Naive B cell (primary cell): ENCODE data around the gene IGF2R. TPM values are rescaled to one million over a fixed set of nuclear protein-coding genes. Genes with fewer than 3 reads are reported as not detected.

Experiments used
- ATAC-seq, 2 donors: fragments of 150-1000 bp; cut with Tn5 transposase; 2 replicates each; pipeline ENCODE4 v1.10.0; 2021; ENCODE audit warnings: low read depth in 2 of 2, mild to moderate bottlenecking in 2 of 2, moderate library complexity in 2 of 2
- DNase-seq: peaks from one replicate; pipeline ENCODE4 v3.0.0; 2022
- H3K27ac Mint-ChIP-seq, 6 donors: one replicate each; pipeline ENCODE4 v1.8.0; 2020 to 2022; ENCODE audit warnings: mild to moderate bottlenecking in 6 of 6, mixed read lengths in 6 of 6, moderate library complexity in 5 of 6, inconsistent platforms in 2 of 6
- H3K27me3 Mint-ChIP-seq, 3 donors: one replicate each; pipeline ENCODE4 v1.8.0; 2021 to 2022; ENCODE audit warnings: mixed read lengths in 3 of 3, mild to moderate bottlenecking in 1 of 3
- H3K36me3 Mint-ChIP-seq, 2 donors: one replicate each; pipeline ENCODE4 v1.8.0; 2020 to 2022; ENCODE audit warnings: mixed read lengths in 2 of 2, inconsistent platforms in 1 of 2, mild to moderate bottlenecking in 1 of 2
- H3K4me1 Mint-ChIP-seq, 3 donors: one replicate each; pipeline ENCODE4 v1.8.0; 2020 to 2022; ENCODE audit warnings: mixed read lengths in 3 of 3, inconsistent platforms in 1 of 3, mild to moderate bottlenecking in 1 of 3, moderate library complexity in 1 of 3
- H3K4me3 Mint-ChIP-seq, 8 donors: one replicate each; pipeline ENCODE4 v1.8.0; 2020 to 2022; ENCODE audit warnings: mild to moderate bottlenecking in 8 of 8, mixed read lengths in 8 of 8, moderate library complexity in 8 of 8, inconsistent platforms in 2 of 8
- H3K9me3 Mint-ChIP-seq, 7 donors: one replicate each; pipeline ENCODE4 v1.8.0; 2020 to 2022; ENCODE audit warnings: mixed read lengths in 7 of 7, mild to moderate bottlenecking in 5 of 7, inconsistent platforms in 2 of 7, moderate library complexity in 1 of 7
- polyA plus RNA-seq, 6 donors: library from polyadenylated mRNA; unstranded; fragments of 300-500 nt; fragmentation: Illumina TruSeq; gene quantifications; one replicate each; pipeline ENCODE4 v1.2.3, GENCODE V29; 2021; ENCODE audit warnings: low read depth in 6 of 6

Gene IGF2R
- polyA plus RNA-seq, 6 donors from 2014 or later = 2.3 to 12.1 (median 7.0) TPM

DNA sequence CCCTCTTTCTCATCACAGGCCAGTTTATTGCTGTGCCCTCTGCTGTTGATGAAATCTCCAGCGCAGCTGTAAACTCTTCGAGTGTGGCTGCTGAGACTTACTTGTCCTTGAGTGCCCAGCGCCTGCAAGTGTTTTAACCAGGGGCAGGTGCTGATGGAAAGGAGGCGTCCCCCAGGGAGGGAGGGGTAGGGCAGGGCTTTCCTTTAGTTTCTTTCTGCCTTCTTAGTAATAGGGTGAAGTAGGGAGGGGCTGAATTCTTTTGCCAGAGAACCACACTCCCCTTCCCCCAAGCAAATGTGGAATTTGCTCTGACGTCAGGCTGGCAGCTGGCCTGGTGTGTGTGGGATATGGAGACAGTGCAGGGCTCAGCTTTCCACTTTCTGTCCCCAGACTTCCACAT is 61.2 kb downstream of the IGF2R start:
- Mint-ChIP-seq H3K36me3 (peaks cover 24 to 37% of the 10 kb centered on the region in 2 donors), H3K27me3 (no peaks in the 10 kb centered on the region), H3K4me3 (no peak overlapping the region), H3K4me1 (peaks cover 5 to 25% (median 25%) of the 10 kb centered on the region in 3 donors), H3K27ac (peak overlapping the region in 2 of 6 donors; percentile 40 to 48), H3K9me3 (no peaks in the 10 kb centered on the region)
- DNase-seq (no peak), ATAC-seq (no peak)

DNA sequence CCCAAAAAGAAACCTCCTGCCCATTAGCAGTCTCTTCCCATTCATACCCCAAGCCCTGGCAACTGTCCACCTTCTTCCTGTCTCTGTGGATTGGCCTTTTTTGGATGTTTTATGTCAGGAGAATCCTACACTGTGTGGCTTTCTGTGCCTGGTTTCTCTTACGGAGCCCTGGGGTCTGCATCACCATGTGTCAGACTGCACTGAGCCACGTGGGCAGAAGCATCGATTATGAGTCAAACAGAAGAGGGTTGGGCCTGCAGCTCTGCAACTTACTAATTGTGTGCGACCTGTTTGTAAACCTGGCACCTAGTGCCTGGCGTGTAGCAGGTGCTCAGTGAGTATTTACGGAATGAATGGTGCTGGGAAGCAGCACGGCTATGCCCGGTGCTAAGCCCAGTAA is 62.6 kb downstream of the IGF2R start:
- Mint-ChIP-seq H3K27me3 (no peaks in the 10 kb centered on the region), H3K4me1 (peaks cover 7 to 25% (median 25%) of the 10 kb centered on the region in 3 donors), H3K9me3 (no peaks in the 10 kb centered on the region), H3K27ac (peak overlapping the region in 1 of 6 donors; percentile 85), H3K4me3 (no peak overlapping the region), H3K36me3 (peaks cover 36 to 46% of the 10 kb centered on the region in 2 donors)
- DNase-seq (no peak), ATAC-seq (no peak)

DNA sequence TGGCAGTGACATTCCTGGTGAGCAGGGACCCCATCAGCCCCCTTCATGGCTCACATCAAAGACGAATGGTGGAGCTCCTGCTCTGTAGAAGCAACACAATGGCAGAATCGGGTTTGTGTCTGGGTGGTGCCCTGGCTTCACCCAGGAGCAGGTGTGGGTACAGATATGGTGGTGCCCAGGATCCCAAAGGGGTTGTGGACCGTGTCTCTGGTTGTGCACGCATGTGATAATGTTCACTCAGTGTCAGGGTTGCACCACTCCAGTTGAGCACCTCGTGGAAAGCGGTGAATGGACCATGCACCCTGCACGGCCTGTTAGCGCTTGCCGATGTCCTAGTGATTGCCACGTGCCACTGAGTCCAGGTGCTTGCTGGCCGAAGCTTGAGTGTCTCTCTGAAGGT is 63.0 kb downstream of the IGF2R start:
- H3K27me3 Mint-ChIP-seq = no peaks in the 10 kb centered on the region
- no peak overlapping the region for H3K4me3 Mint-ChIP-seq
- no peaks in the 10 kb centered on the region for H3K9me3 Mint-ChIP-seq
- no peak for DNase-seq
- no peak for ATAC-seq
- peaks cover 41 to 49% of the 10 kb centered on the region in 2 donors for H3K36me3 Mint-ChIP-seq
- peak overlapping the region in 2 of 6 donors; percentile 48 to 85 for H3K27ac Mint-ChIP-seq
- peaks cover 10 to 25% (median 25%) of the 10 kb centered on the region in 3 donors for H3K4me1 Mint-ChIP-seq

DNA sequence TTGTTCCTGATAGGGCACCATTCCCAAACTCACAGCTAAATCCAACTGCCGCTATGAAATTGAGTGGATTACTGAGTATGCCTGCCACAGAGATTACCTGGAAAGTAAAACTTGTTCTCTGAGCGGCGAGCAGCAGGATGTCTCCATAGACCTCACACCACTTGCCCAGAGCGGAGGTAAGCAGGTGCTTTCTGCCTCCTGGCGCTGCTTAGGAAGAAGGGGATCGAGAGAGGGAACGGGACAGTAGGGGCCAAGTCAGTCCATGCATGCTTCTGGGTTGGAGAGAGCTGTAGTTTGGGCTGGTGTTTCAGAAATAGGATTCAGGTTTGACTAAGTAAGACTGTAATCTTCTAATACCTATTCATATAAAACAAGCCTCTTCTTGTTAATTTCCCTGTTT is 63.7 kb downstream of the IGF2R start:
- Mint-ChIP-seq H3K4me3 (no peak overlapping the region), H3K4me1 (peaks cover 10 to 25% (median 25%) of the 10 kb centered on the region in 3 donors), H3K9me3 (no peaks in the 10 kb centered on the region), H3K27ac (peak overlapping the region in 1 of 6 donors; percentile 48), H3K27me3 (no peaks in the 10 kb centered on the region), H3K36me3 (peaks cover 41 to 49% of the 10 kb centered on the region in 2 donors)
- ATAC-seq (no peak), DNase-seq (no peak)

DNA sequence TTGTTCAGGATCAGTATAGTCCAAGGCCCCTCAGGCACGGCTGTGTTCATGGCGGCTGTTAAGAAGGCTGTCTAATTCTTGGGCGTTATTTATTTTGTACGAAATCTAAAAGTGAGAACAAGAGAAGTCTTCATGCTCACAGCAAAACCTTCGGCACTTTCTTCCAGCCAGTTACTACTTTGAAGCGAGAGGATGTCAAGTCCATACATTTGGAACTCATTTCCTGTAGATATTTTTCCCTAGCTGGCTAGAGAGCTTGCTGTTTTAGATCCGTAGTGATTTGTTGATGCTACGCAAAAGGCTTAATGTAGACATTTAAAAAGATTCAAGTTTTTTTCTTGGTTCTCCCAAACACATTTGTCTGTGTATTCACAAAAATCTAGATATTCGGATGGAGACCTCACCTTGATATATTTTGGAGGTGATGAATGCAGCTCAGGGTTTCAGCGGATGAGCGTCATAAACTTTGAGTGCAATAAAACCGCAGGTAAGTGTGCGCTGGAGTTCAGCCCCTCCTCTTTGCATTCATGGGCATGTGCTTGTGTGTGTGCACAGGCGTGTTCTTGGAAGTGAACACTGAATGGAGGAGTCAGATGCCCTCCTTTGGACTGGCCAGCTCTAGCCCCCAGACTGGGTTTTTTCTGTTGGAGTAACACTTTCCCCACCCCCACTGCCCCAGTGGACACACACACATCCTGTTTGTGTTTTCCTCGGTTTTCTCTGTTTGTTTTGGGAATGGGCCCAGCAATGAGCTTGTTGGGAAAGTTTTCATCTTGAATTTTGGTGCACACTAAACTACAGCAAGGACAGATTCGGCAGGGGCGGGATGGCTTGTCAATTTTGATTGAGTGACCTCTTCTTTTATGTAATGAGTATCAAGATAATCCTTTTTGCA is 65.4 kb downstream of the IGF2R start:
- Mint-ChIP-seq H3K36me3 (peaks cover 40 to 41% of the 10 kb centered on the region in 2 donors), H3K9me3 (no peaks in the 10 kb centered on the region), H3K27ac (no peak overlapping the region), H3K4me3 (no peak overlapping the region), H3K27me3 (no peaks in the 10 kb centered on the region), H3K4me1 (peaks cover 9 to 13% (median 10%) of the 10 kb centered on the region in 3 donors)
- no peak for DNase-seq
- no peak for ATAC-seq

DNA sequence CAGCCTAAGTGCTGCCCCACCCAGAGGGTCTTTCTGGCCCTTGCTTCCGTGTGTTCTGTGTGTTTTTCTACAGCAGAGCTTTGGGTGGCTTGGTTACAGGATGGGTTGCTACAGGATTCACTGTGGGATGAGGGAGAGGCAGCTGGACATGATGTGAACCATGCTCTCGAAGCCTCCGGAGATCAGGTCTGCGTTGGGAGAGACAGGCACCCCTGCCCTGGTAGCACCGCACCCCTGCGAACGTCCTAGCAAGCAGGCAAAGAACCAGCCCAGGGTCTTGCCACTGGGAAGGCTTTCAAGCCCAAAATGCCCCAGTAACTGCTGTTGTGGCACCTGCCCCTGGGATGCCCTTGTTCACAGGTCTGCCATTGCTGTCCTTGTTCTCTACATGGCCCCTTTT is 66.4 kb downstream of the IGF2R start:
- Mint-ChIP-seq H3K9me3 (no peaks in the 10 kb centered on the region), H3K4me3 (no peak overlapping the region), H3K27me3 (no peaks in the 10 kb centered on the region), H3K4me1 (peaks cover 9 to 13% (median 9%) of the 10 kb centered on the region in 3 donors), H3K36me3 (peaks cover 40 to 41% of the 10 kb centered on the region in 2 donors), H3K27ac (peak overlapping the region in 1 of 6 donors; percentile 44)
- no peak for DNase-seq
- ATAC-seq = no peak

DNA sequence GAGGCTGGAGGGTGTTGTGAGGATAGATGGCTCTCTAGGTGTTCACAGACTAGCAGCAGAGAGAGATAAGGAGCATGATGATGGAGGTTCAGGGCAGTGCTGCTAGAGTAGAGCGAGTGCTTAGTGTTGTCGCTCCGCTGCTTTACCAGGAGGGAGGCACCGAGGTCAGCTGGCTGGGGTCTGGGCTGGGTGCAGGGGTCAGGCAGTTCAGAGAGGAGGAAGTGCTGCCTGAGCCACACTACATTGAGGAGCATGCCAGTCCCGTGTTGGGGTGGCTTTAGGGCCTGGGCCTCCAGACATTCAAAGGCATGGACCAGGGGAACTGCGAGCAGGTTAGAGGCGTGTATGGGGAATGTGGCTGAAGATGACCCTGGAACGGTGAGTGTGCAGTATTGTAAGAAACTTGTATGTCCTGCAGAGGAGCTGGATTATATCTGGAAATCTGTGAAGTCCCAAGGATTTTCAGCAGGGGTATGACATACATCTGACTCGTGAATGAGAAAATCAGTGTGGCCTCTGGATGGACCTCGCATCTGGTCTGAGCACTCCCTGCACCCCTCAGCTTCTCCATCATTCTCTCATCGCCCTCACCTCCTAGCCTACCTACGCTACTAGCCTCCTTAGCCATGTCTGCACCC is 66.9 kb downstream of the IGF2R start:
- no peak overlapping the region for H3K4me3 Mint-ChIP-seq
- DNase-seq = no peak
- no peaks in the 10 kb centered on the region for H3K9me3 Mint-ChIP-seq
- ATAC-seq = no peak
- H3K27me3 Mint-ChIP-seq = no peaks in the 10 kb centered on the region
- H3K4me1 Mint-ChIP-seq = peaks cover 5 to 13% (median 6%) of the 10 kb centered on the region in 3 donors
- peaks cover 41 to 45% of the 10 kb centered on the region in 2 donors for H3K36me3 Mint-ChIP-seq
- H3K27ac Mint-ChIP-seq = peak overlapping the region in 2 of 6 donors; percentile 44 to 84

DNA sequence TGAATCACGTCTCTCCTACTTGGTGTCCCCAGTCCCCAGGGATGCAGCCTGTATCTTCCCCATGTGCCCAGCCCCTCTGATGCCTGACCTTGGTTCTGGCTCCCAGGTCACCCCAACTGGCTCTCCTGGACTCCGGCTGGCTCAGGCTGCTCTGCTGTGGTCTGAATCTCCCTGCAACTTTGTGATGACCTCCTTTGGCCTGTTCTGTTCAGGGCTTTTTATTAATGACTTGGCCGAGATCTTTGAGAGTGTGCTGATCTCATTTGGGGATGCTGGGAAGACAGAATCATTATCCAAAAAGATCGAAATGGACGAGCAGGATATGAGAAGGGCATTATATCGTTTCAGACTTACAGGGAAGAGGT is 67.4 kb downstream of the IGF2R start:
- Mint-ChIP-seq H3K4me1 (peaks cover 5 to 13% (median 6%) of the 10 kb centered on the region in 3 donors), H3K27ac (peak overlapping the region in 2 of 6 donors; percentile 18 to 62), H3K36me3 (peaks cover 39 to 49% of the 10 kb centered on the region in 2 donors), H3K4me3 (no peak overlapping the region), H3K9me3 (no peaks in the 10 kb centered on the region), H3K27me3 (no peaks in the 10 kb centered on the region)
- DNase-seq (no peak), ATAC-seq (no peak)

DNA sequence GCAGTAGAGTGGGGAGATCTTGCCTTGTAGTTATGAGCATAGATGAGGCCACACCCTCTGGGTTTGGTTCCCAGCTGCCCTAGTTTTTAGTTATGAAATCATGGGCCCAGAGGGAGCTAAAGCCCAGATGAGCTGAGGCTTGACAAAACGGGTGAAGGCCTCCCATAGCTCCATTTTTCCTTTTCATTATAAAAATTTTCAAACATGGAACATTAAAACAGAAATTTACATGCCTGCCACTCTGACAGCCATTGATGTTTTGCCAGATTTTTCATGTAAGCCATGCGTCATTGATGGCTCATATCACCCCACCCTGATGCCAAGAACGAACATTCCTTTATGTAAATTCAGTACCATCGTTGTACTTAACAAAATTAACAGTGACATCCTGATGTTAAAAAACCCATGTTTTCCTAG is 67.9 kb downstream of the IGF2R start:
- Mint-ChIP-seq H3K9me3 (no peaks in the 10 kb centered on the region), H3K27ac (no peak overlapping the region), H3K4me3 (no peak overlapping the region), H3K27me3 (no peaks in the 10 kb centered on the region), H3K36me3 (peaks cover 34 to 49% of the 10 kb centered on the region in 2 donors), H3K4me1 (peaks cover 5 to 13% (median 6%) of the 10 kb centered on the region in 3 donors)
- DNase-seq = no peak
- no peak for ATAC-seq

DNA sequence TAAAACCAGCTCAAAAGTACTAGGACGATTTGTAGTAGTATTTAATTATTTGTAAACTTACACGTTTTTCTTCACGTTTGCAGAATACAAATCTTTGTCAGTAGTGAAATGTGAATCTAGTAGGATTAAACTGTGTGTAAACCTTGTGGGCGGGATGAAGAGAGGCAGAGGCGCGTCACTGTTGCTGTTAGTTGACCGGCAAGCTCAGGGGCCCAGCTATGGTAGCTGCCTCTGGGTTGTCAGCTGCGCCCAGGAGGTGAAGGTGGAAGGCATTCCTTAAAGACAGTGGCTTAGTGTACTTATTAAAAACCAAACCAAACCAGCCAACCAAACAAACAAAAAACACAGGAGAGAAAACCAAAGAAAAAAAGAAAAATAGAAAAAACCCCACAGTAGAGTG is 69.6 kb downstream of the IGF2R start:
- Mint-ChIP-seq H3K9me3 (no peaks in the 10 kb centered on the region), H3K27ac (peak overlapping the region in 2 of 6 donors; percentile 9 to 20), H3K4me1 (peaks cover 5 to 13% (median 6%) of the 10 kb centered on the region in 3 donors), H3K27me3 (no peaks in the 10 kb centered on the region), H3K4me3 (no peak overlapping the region), H3K36me3 (peaks cover 29 to 48% of the 10 kb centered on the region in 2 donors)
- no peak for DNase-seq
- ATAC-seq = no peak

DNA sequence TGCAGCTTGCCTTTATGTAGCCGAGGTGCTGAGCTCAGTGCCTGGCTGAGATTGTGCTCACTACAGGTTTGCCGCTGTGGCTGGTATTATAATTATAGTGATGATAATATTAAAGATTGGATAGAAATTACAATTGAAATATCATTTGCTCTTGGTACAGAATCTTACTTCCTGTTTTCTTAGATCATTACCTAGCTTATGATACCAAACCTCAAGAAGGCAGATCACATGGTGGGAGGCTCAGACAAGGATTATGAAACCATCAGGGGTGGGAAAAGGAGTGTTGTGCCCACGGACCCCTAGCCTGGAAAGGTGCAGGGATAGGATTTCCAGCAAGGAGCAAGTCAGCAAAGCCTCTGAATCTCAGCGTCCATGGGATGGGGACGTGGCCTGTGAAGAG is 70.6 kb downstream of the IGF2R start:
- peak in 1 of 2 donors; percentile 53 for ATAC-seq
- H3K27ac Mint-ChIP-seq = peak overlapping the region in 4 of 6 donors; percentile 11 to 88 (median 40)

DNA sequence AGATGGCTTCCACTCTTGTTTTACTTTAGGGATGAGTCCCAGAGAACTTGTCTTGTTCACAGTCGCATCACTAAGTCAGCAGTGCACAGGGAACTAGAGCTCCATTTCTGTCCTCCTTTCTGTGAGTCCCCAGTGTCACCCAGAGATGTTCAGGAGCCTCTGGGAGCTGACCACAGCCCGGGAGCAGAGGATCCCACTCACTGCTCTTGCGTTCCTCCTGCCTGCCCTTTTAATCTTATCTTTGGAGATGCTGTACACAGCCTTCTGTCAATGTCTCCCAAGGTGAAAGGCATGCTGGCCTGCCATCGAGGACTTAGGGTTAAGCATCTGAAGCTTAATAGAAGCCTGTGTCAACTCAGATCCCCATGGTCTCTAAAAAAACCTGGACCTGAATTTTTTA is 71.2 kb downstream of the IGF2R start:
- Mint-ChIP-seq H3K27ac (no peak overlapping the region), H3K36me3 (peaks cover 36 to 45% of the 10 kb centered on the region in 2 donors), H3K4me1 (peaks cover 5 to 13% (median 6%) of the 10 kb centered on the region in 3 donors), H3K4me3 (no peak overlapping the region), H3K9me3 (no peaks in the 10 kb centered on the region), H3K27me3 (no peaks in the 10 kb centered on the region)
- no peak for ATAC-seq
- DNase-seq = no peak

More for the DNA sequence above, 70.6 kb downstream of the IGF2R start:
- Mint-ChIP-seq H3K4me1 (peaks cover 5 to 13% (median 6%) of the 10 kb centered on the region in 3 donors), H3K9me3 (no peaks in the 10 kb centered on the region), H3K36me3 (peaks cover 33 to 44% of the 10 kb centered on the region in 2 donors), H3K27me3 (no peaks in the 10 kb centered on the region), H3K4me3 (no peak overlapping the region)
- DNase-seq = no peak

DNA sequence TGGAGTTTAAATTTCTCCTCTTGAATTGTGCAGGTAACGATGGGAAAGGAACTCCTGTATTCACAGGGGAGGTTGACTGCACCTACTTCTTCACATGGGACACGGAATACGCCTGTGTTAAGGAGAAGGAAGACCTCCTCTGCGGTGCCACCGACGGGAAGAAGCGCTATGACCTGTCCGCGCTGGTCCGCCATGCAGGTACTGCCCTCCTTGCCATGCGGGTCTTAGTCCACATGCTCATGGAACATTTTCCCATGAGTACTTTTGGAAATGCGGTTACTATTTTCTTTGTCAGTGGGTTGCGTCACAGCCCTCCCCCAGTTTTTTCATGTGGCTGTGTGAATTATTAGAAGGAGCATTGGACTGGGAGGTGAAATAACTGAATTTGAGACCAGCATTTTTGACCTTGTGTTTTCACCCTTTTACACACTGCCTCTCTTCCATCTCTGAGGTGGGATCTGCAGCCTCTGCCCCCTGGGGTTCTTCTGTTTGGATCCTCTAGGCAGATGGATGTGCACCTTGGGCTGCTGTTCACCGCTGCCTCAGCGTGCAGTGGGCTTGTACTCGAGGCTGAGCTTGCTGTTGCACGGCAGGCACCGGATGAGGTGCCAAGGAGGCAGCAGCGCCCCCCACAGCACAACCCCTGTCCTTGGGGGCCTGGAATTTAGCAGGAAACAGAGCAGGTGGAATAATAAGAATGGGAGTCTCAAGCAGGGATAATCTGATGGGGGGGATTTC is 71.8 kb downstream of the IGF2R start:
- DNase-seq (no peak), ATAC-seq (no peak)
- Mint-ChIP-seq H3K27me3 (no peaks in the 10 kb centered on the region), H3K9me3 (no peaks in the 10 kb centered on the region), H3K36me3 (peaks cover 36 to 45% of the 10 kb centered on the region in 2 donors), H3K27ac (peak overlapping the region in 1 of 6 donors; percentile 84), H3K4me1 (peaks cover 5 to 13% (median 6%) of the 10 kb centered on the region in 3 donors), H3K4me3 (no peak overlapping the region)
